ENCODE measurements around the gene ACD.

DNA sequence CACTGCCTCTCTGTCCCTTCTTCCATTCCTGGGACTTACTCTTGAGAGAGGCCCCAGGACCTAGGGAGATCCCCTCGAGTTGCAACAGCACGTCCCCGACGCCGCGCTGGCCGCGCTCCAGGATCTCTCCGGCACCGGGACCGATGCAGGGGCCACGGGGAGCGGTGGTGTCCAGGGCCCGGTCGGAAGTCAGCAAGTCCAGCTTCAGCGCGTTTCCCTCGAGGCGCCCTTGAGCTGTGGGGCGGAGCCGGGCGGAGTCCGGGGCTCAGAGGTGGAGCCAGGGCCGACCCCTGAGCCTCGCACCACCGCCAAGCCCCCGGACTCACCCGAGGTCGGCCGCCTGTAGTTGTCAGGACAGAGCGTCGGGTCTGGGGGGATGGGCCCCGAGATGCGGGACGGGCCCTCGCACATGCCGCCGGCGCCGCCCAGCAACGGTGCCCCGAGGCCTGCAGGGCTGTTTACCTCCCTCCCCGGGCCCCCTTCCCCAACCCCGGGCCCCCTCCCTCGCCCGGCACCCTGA lies 6.0 kb upstream of the ACD start:
- no peak for TF ChIP-seq AFF4 (CRISPR knock-in tag; IDR thresholded peaks at IDR 0.05; ENCODE audit: borderline replicate concordance)
- TF ChIP-seq, protein P1, sequence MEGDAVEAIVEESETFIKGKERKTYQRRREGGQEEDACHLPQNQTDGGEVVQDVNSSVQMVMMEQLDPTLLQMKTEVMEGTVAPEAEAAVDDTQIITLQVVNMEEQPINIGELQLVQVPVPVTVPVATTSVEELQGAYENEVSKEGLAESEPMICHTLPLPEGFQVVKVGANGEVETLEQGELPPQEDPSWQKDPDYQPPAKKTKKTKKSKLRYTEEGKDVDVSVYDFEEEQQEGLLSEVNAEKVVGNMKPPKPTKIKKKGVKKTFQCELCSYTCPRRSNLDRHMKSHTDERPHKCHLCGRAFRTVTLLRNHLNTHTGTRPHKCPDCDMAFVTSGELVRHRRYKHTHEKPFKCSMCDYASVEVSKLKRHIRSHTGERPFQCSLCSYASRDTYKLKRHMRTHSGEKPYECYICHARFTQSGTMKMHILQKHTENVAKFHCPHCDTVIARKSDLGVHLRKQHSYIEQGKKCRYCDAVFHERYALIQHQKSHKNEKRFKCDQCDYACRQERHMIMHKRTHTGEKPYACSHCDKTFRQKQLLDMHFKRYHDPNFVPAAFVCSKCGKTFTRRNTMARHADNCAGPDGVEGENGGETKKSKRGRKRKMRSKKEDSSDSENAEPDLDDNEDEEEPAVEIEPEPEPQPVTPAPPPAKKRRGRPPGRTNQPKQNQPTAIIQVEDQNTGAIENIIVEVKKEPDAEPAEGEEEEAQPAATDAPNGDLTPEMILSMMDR (IDR thresholded peaks at IDR 0.05) = no peak
- TF ChIP-seq IRF1 (CRISPR knock-in tag; IDR thresholded peaks at IDR 0.05) = no peak
- TF ChIP-seq NFE2L1 (CRISPR knock-in tag; IDR thresholded peaks at IDR 0.05) = no peak
- TF ChIP-seq CBFB (CRISPR knock-in tag; IDR thresholded peaks at IDR 0.05; ENCODE audit: low read depth) = no peak
- no peak for TF ChIP-seq ZNF671 (CRISPR knock-in tag; IDR thresholded peaks at IDR 0.05)
- TF ChIP-seq NR2C2 (CRISPR knock-in tag; IDR thresholded peaks at IDR 0.05) = no peak
- TF ChIP-seq MLX (CRISPR knock-in tag; IDR thresholded peaks at IDR 0.05) = no peak
- TF ChIP-seq IRF2 (CRISPR knock-in tag; IDR thresholded peaks at IDR 0.05; ENCODE audit: borderline replicate concordance, low read depth) = no peak
- TF ChIP-seq ATF2 (CRISPR knock-in tag; IDR thresholded peaks at IDR 0.05; ENCODE audit: borderline replicate concordance, low read depth) = no peak
- no peak for TF ChIP-seq ZNF423 (CRISPR knock-in tag; IDR thresholded peaks at IDR 0.05)
- TF ChIP-seq, protein P2, sequence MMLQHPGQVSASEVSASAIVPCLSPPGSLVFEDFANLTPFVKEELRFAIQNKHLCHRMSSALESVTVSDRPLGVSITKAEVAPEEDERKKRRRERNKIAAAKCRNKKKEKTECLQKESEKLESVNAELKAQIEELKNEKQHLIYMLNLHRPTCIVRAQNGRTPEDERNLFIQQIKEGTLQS (CRISPR knock-in tag; conservative IDR thresholded peaks at IDR 0.05) = no peak
- TF ChIP-seq ZNF263 (CRISPR knock-in tag; IDR thresholded peaks at IDR 0.05; ENCODE audit: low read depth) = 0 out of 2 replicates have a peak, but pooled peaks have one; percentile 10
- no peak for TF ChIP-seq SMAD4 (CRISPR knock-in tag; IDR thresholded peaks at IDR 0.05)

Data from WTC11 (cell line).